ENCODE measurements around the gene CLDN22. TPM values are rescaled to one million over a fixed set of nuclear protein-coding genes. Genes with fewer than 3 reads are reported as not detected.

Gene CLDN22
- total and polyA plus RNA-seq, 2 donors (not counting 1 experiment from before 2014, with no cell fraction given) = not detected

GRCh38 chr4:183300655-183301054, 19.4 kb downstream of the CLDN22 start:
- Histone ChIP-seq H2AFZ (ENCODE audit: insufficient read depth, low read depth, low read length, poor library complexity, severe bottlenecking) (no peak overlapping the region), H3K4me3 (ENCODE audit: control extremely low read depth in 1 of 5, extremely low read depth in 1 of 5, insufficient read depth in 1 of 5, low read depth in 2 of 5, low read length in 4 of 5) (no peak overlapping the region), H3K4me1 (ENCODE audit: control insufficient read depth in 2 of 2, insufficient read depth in 2 of 2, low read length in 2 of 2) (no peaks in the 10 kb centered on the region), H3K36me3 (replicated peaks in 1 of 2; ENCODE audit: control extremely low read depth in 1 of 2, control insufficient read depth in 1 of 2, extremely low read depth in 1 of 2, insufficient read depth in 2 of 2, low read length in 1 of 2) (no peaks in the 10 kb centered on the region), H3K9ac (ENCODE audit: low read length) (no peak overlapping the region), H3K27ac (ENCODE audit: low read length in 2 of 2) (no peak overlapping the region), H3K9me3 (ENCODE audit: control extremely low read depth in 1 of 3, control insufficient read depth in 2 of 3, insufficient read depth in 1 of 3, low read length in 2 of 3) (peaks cover 0 to 3% (median 0%) of the 10 kb centered on the region in 3 donors), H3K4me2 (replicated peaks; ENCODE audit: low read depth, low read length, poor library complexity, severe bottlenecking) (no peak overlapping the region), H4K20me1 (ENCODE audit: control insufficient read depth, insufficient read depth, low read length, poor library complexity, severe bottlenecking) (no peaks in the 10 kb centered on the region), H3K79me2 (ENCODE audit: control insufficient read depth, insufficient read depth, low read length) (no peaks in the 10 kb centered on the region), H3K27me3 (replicated peaks in 1 of 4; ENCODE audit: control extremely low read depth in 1 of 4, control insufficient read depth in 3 of 4, insufficient read depth in 4 of 4, low read length in 3 of 4) (peaks cover 0 to 3% (median 0%) of the 10 kb centered on the region in 4 experiments)
- peaks cover 12% of the 10 kb centered on the region for H3K27me3 Mint-ChIP-seq
- H3K4me1 Mint-ChIP-seq = no peaks in the 10 kb centered on the region
- no CpG with 5 or more reads among the region's 5 CpGs for WGBS (ENCODE audit: insufficient coverage)
- DNase-seq (no peak), ATAC-seq (ENCODE audit: low read depth) (no peak)
- ChIA-PET CTCF (no interaction called here), POLR2A (no interaction called here)
- TF ChIP-seq CTCF (IDR thresholded peaks at IDR 0.05) (no peak), EZH2 (IDR thresholded peaks at IDR 0.05; ENCODE audit: borderline replicate concordance, insufficient read depth, low read depth, low read length, poor library complexity, severe bottlenecking) (no peak)
- no peaks in the 10 kb centered on the region for H3K9me3 Mint-ChIP-seq (ENCODE audit: insufficient read depth)
- H3K4me3 Mint-ChIP-seq = no peak overlapping the region
- no peak overlapping the region for H3K27ac Mint-ChIP-seq
- intact Hi-C loops (cut with micrococcal nuclease) = no loop called here

- no peak overlapping the region for H3K4me3 Mint-ChIP-seq
These were observed 20.0 kb downstream of the CLDN22 start for GRCh38 chr4:183300070-183300469.

More at GRCh38 chr4:183300070-183300469, 20.0 kb downstream of the CLDN22 start:
- Histone ChIP-seq H2AFZ (ENCODE audit: insufficient read depth, low read depth, low read length, poor library complexity, severe bottlenecking) (no peak overlapping the region), H3K27ac (ENCODE audit: low read length in 2 of 2) (no peak overlapping the region), H4K20me1 (ENCODE audit: control insufficient read depth, insufficient read depth, low read length, poor library complexity, severe bottlenecking) (no peaks in the 10 kb centered on the region), H3K9me3 (ENCODE audit: control extremely low read depth in 1 of 3, control insufficient read depth in 2 of 3, insufficient read depth in 1 of 3, low read length in 2 of 3) (peaks cover 0 to 3% (median 0%) of the 10 kb centered on the region in 3 donors), H3K36me3 (replicated peaks in 1 of 2; ENCODE audit: control extremely low read depth in 1 of 2, control insufficient read depth in 1 of 2, extremely low read depth in 1 of 2, insufficient read depth in 2 of 2, low read length in 1 of 2) (no peaks in the 10 kb centered on the region), H3K4me1 (ENCODE audit: control insufficient read depth in 2 of 2, insufficient read depth in 2 of 2, low read length in 2 of 2) (no peaks in the 10 kb centered on the region), H3K9ac (ENCODE audit: low read length) (no peak overlapping the region), H3K27me3 (replicated peaks in 1 of 4; ENCODE audit: control extremely low read depth in 1 of 4, control insufficient read depth in 3 of 4, insufficient read depth in 4 of 4, low read length in 3 of 4) (peaks cover 0 to 3% (median 0%) of the 10 kb centered on the region in 4 experiments), H3K4me3 (ENCODE audit: control extremely low read depth in 1 of 5, extremely low read depth in 1 of 5, insufficient read depth in 1 of 5, low read depth in 2 of 5, low read length in 4 of 5) (no peak overlapping the region), H3K79me2 (ENCODE audit: control insufficient read depth, insufficient read depth, low read length) (no peaks in the 10 kb centered on the region), H3K4me2 (replicated peaks; ENCODE audit: low read depth, low read length, poor library complexity, severe bottlenecking) (no peak overlapping the region)
- ATAC-seq (ENCODE audit: low read depth) (no peak), DNase-seq (no peak)
- Mint-ChIP-seq H3K4me1 (no peaks in the 10 kb centered on the region), H3K9me3 (ENCODE audit: insufficient read depth) (no peaks in the 10 kb centered on the region), H3K27me3 (peaks cover 12% of the 10 kb centered on the region), H3K27ac (no peak overlapping the region)
- CTCF ChIA-PET = no interaction called here
- intact Hi-C loops (cut with micrococcal nuclease) = no loop called here
- 79% methylated on average over 6 of the region's 6 CpGs for WGBS (ENCODE audit: insufficient coverage)
- TF ChIP-seq CTCF (IDR thresholded peaks at IDR 0.05) (no peak), EZH2 (IDR thresholded peaks at IDR 0.05; ENCODE audit: borderline replicate concordance, insufficient read depth, low read depth, low read length, poor library complexity, severe bottlenecking) (no peak)
- POLR2A ChIA-PET = no interaction called here

Measured in B cell (primary cell).